Neural cell (in vitro differentiated cells): ENCODE measurements around the gene KATNAL1. TPM values are rescaled to one million over a fixed set of nuclear protein-coding genes. Genes with fewer than 3 reads are reported as not detected.

Experiments
- H2AFZ ChIP-seq: fragments of 200-600, 300-800 bp; sonication (generic), shearing (Covaris generic); 2 replicates; pipeline ENCODE4 v1.6.0; 2014; ENCODE audit warnings: low read depth, mild to moderate bottlenecking, antibody characterized with exemption, low read length, moderate library complexity
- H3F3A ChIP-seq: fragments of 200-600 bp; shearing (Covaris generic); 2 replicates; pipeline ENCODE4 v1.6.1; 2016; ENCODE audit warnings: mild to moderate bottlenecking, moderate library complexity, mixed read lengths, antibody characterized with exemption, low read length; ENCODE audit not compliant: insufficient read depth, poor library complexity, severe bottlenecking
- H3K27ac ChIP-seq: fragments of 200-600, 300-800 bp; sonication (generic), shearing (Covaris generic); 2 replicates; pipeline ENCODE4 v1.5.1; 2014; ENCODE audit warnings: mild to moderate bottlenecking, low read length, moderate library complexity
- H3K27me3 ChIP-seq: fragments of 300-800, 200-600 bp; sonication (generic), shearing (Covaris generic); 2 replicates; pipeline ENCODE4 v1.6.0; 2014; ENCODE audit warnings: mild to moderate bottlenecking, low read depth, low read length, moderate library complexity; ENCODE audit not compliant: insufficient read depth
- H3K36me3 ChIP-seq: fragments of 300-800, 200-600 bp; sonication (generic), shearing (Covaris generic); 2 replicates; pipeline ENCODE4 v1.5.1; 2014; ENCODE audit warnings: mild to moderate bottlenecking, antibody characterized with exemption, low read length, moderate library complexity; ENCODE audit not compliant: insufficient read depth
- H3K4me2 ChIP-seq: fragments of 300-800, 200-600 bp; sonication (generic), shearing (Covaris generic); 2 replicates; pipeline ENCODE4 v1.6.0; 2014; ENCODE audit warnings: mild to moderate bottlenecking, low read length
- H3K4me3 ChIP-seq: fragments of 300-800, 200-600 bp; sonication (generic), shearing (Covaris generic); 2 replicates; pipeline ENCODE4 v1.5.1; 2014; ENCODE audit warnings: mild to moderate bottlenecking, low read length, moderate library complexity
- H3K79me2 ChIP-seq: fragments of 200-600 bp; shearing (Covaris generic); replicated peaks from 2 replicates; pipeline ENCODE4 v1.6.0; 2014; ENCODE audit warnings: mild to moderate bottlenecking, low read length, moderate library complexity; ENCODE audit not compliant: insufficient read depth
- H3K9ac ChIP-seq: fragments of 300-800, 200-600 bp; sonication (generic), shearing (Covaris generic); 2 replicates; pipeline ENCODE4 v1.6.1; 2016; ENCODE audit warnings: mild to moderate bottlenecking, low read length, mixed read lengths
- H3K9me2 ChIP-seq: fragments of 200-600 bp; shearing (Covaris generic); 2 replicates; pipeline ENCODE4 v1.6.1; 2016; ENCODE audit warnings: mild to moderate bottlenecking, low read length, mixed read lengths; ENCODE audit not compliant: insufficient read depth
- H3K9me3 ChIP-seq: fragments of 200-600, 300-800 bp; sonication (generic), shearing (Covaris generic); 2 replicates; pipeline ENCODE4 v1.6.1; 2016; ENCODE audit warnings: mild to moderate bottlenecking, mixed run types, low read length, moderate library complexity, mixed read lengths
- H4K20me1 ChIP-seq: fragments of 200-600 bp; shearing (Covaris generic); 2 replicates; pipeline ENCODE4 v1.6.1; 2016; ENCODE audit warnings: mild to moderate bottlenecking, mixed run types; ENCODE audit not compliant: insufficient read depth
- EP300 ChIP-seq: fragments of 450-650 bp; conservative IDR thresholded peaks from 2 replicates; pipeline ENCODE4 v1.6.1; 2014; ENCODE audit warnings: antibody characterized with exemption, mild to moderate bottlenecking, moderate library complexity; ENCODE audit not compliant: poor library complexity, severe bottlenecking
- EZH2 ChIP-seq: fragments of 200-600, 300-800 bp; shearing (Covaris generic), sonication (generic); IDR thresholded peaks from 2 replicates; pipeline ENCODE4 v1.6.1; 2014; ENCODE audit warnings: antibody characterized with exemption, low read length, borderline replicate concordance, mild to moderate bottlenecking; ENCODE audit not compliant: insufficient read depth, poor library complexity, severe bottlenecking
- MXI1 ChIP-seq: fragments of 450-650 bp; conservative IDR thresholded peaks from 2 replicates; pipeline ENCODE4 v1.6.1; 2014; ENCODE audit warnings: antibody characterized with exemption, mild to moderate bottlenecking; ENCODE audit not compliant: poor library complexity, severe bottlenecking
- POLR2AphosphoS5 ChIP-seq: IDR thresholded peaks from 2 replicates; pipeline ENCODE4 v1.6.1; 2012
- RAD21 ChIP-seq: fragments of 450-650 bp; conservative IDR thresholded peaks from 2 replicates; pipeline ENCODE4 v1.6.1; 2014; ENCODE audit warnings: antibody characterized with exemption, mild to moderate bottlenecking, moderate library complexity
- REST ChIP-seq: IDR thresholded peaks from 2 replicates; pipeline ENCODE4 v1.6.1; 2012; ENCODE audit warnings: borderline replicate concordance
- SMC3 ChIP-seq: fragments of 450-650 bp; conservative IDR thresholded peaks from 2 replicates; pipeline ENCODE4 v1.6.1; 2014; ENCODE audit warnings: antibody characterized with exemption, mild to moderate bottlenecking, moderate library complexity; ENCODE audit not compliant: poor library complexity
- TAF1 ChIP-seq: IDR thresholded peaks from 2 replicates; pipeline ENCODE4 v1.6.1; 2012; ENCODE audit warnings: low read depth
- polyA plus RNA-seq: library from polyadenylated mRNA; depleted of rRNA; stranded (reverse); fragments of >200 nt; gene quantifications from 2 replicates; pipeline ENCODE4 v1.2.3, GENCODE V29; 2014
- TF ChIP-seq, protein P1 (sequence below): fragments of 450-650 bp; IDR thresholded peaks from 2 replicates; pipeline ENCODE4 v1.5.1; 2014; ENCODE audit warnings: antibody characterized with exemption, mild to moderate bottlenecking, moderate library complexity; ENCODE audit not compliant: poor library complexity, severe bottlenecking

Gene KATNAL1
- polyA plus RNA-seq, 1 donor from 2014 or later: 24.9 TPM

DNA sequence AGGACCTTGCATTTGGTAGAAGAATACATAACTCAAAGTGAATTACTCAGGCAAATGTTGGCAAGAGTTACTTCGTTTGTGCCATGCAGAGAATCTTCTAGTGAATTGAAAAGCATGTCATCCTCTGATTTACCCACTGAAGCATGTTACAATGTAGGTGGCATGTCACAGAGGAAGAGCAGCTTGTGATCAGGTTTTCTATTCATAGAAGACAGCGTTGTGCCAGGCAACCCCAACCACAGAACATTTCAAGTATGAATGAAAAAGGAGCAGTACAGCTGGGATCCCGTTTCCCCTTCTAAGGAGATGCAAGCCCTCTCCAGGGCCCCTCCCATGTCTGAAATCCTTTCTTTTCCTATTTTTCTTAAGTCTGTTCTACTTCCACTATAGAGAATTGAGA lies 6.0 kb upstream of the KATNAL1 start:
- Histone ChIP-seq H3K27ac (no peak overlapping the region), H3F3A (no peaks in the 10 kb centered on the region), H3K4me2 (no peak overlapping the region)

DNA sequence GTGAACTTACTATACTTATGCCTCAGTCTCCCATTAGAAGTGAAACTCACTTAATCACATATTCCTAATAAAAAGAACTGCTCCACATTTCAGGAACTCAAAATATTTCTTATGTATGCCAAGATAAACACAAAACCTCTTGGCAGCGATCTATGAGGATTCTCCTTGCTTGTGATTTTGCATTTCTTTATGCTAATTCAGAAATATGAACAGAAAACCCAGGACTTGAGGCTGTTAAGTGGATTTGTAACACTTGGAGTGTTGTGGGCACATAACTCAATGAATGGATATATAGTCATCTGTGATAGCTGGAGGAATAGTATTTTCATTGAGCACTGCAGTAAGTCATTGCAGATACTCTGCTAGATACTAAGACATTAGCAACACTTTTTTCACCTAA lies 5.6 kb upstream of the KATNAL1 start:
- no peak overlapping the region for H3K27ac ChIP-seq
- no peaks in the 10 kb centered on the region for H3K27me3 ChIP-seq
- H3K4me2 ChIP-seq: no peak overlapping the region
- H2AFZ ChIP-seq: no peak overlapping the region
- no peaks in the 10 kb centered on the region for H3K79me2 ChIP-seq
- no peak overlapping the region for H3K9ac ChIP-seq
- no peaks in the 10 kb centered on the region for H3K9me3 ChIP-seq
- no peaks in the 10 kb centered on the region for H3F3A ChIP-seq
- H3K4me3 ChIP-seq: no peak overlapping the region
- no peaks in the 10 kb centered on the region for H3K9me2 ChIP-seq
- H3K36me3 ChIP-seq: no peaks in the 10 kb centered on the region
- no peaks in the 10 kb centered on the region for H4K20me1 ChIP-seq
- TF ChIP-seq REST (no peak), EZH2 (no peak), TAF1 (no peak), EP300 (no peak), MXI1 (no peak), RAD21 (no peak), POLR2AphosphoS5 (no peak), SMC3 (no peak)

More for the DNA sequence above, 6.0 kb upstream of the KATNAL1 start:
- Histone ChIP-seq H2AFZ (no peak overlapping the region), H3K79me2 (no peaks in the 10 kb centered on the region), H3K9me2 (no peaks in the 10 kb centered on the region), H4K20me1 (no peaks in the 10 kb centered on the region), H3K36me3 (no peaks in the 10 kb centered on the region), H3K9me3 (no peaks in the 10 kb centered on the region), H3K4me3 (no peak overlapping the region), H3K9ac (no peak overlapping the region), H3K27me3 (no peaks in the 10 kb centered on the region)
- TF ChIP-seq, protein P1, sequence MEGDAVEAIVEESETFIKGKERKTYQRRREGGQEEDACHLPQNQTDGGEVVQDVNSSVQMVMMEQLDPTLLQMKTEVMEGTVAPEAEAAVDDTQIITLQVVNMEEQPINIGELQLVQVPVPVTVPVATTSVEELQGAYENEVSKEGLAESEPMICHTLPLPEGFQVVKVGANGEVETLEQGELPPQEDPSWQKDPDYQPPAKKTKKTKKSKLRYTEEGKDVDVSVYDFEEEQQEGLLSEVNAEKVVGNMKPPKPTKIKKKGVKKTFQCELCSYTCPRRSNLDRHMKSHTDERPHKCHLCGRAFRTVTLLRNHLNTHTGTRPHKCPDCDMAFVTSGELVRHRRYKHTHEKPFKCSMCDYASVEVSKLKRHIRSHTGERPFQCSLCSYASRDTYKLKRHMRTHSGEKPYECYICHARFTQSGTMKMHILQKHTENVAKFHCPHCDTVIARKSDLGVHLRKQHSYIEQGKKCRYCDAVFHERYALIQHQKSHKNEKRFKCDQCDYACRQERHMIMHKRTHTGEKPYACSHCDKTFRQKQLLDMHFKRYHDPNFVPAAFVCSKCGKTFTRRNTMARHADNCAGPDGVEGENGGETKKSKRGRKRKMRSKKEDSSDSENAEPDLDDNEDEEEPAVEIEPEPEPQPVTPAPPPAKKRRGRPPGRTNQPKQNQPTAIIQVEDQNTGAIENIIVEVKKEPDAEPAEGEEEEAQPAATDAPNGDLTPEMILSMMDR: no peak
- TF ChIP-seq SMC3 (no peak), POLR2AphosphoS5 (no peak), MXI1 (no peak), RAD21 (no peak), REST (no peak), EP300 (no peak), EZH2 (no peak), TAF1 (no peak)
